ENCODE results near the gene FYN. TPM values are rescaled to one million over a fixed set of nuclear protein-coding genes. Genes with fewer than 3 reads are reported as not detected.

FYN gene
- total RNA-seq, 2 donors from 2014 or later, result 25.7 to 83.1 TPM

GRCh38 chr6:111706841-111707391 lies 166.3 kb downstream of the FYN start:
- no peak for ATAC-seq
- intact Hi-C loops (cut with DNase I), result loop anchor here (5.0 kb wide), 1 partner anchor 450 kb away; no protein-coding TSS in a partner anchor
- TF ChIP-seq POLR2A (IDR thresholded peaks at IDR 0.05), result no peak
- TF ChIP-seq CTCF (IDR thresholded peaks at IDR 0.05), result no peak
- 86 to 90% methylated on average over 2 of the region's 2 CpGs for WGBS, 2 donors
- no peaks in the 10 kb centered on the region for H3K27me3 ChIP-seq
- no peak for DNase-seq
- H3K36me3 ChIP-seq (replicated peaks in 1 of 2; ENCODE audit: insufficient read depth in 1 of 2, low read depth in 2 of 2), result no peaks in the 10 kb centered on the region
- H3K4me1 ChIP-seq, result peaks cover 10% of the 10 kb centered on the region
- no peak overlapping the region for H3K27ac ChIP-seq
- no peaks in the 10 kb centered on the region for H3K9me3 ChIP-seq
- H3K4me3 ChIP-seq, result no peak overlapping the region

GRCh38 chr6:111703723-111704122 lies 169.5 kb downstream of the FYN start:
- Histone ChIP-seq H3K9me3 (no peaks in the 10 kb centered on the region), H3K4me1 (no peaks in the 10 kb centered on the region), H3K36me3 (replicated peaks in 1 of 2; ENCODE audit: insufficient read depth in 1 of 2, low read depth in 2 of 2) (no peaks in the 10 kb centered on the region), H3K4me3 (no peak overlapping the region), H3K27ac (no peak overlapping the region), H3K27me3 (no peaks in the 10 kb centered on the region)
- DNase-seq (no peak), ATAC-seq (no peak)
- intact Hi-C loops (cut with DNase I), result no loop called here
- TF ChIP-seq CTCF (IDR thresholded peaks at IDR 0.05) (no peak), POLR2A (IDR thresholded peaks at IDR 0.05) (no peak)
- WGBS, 2 donors, result 74 to 81% methylated on average over 7 of the region's 7 CpGs

- WGBS, 2 donors, result 85 to 86% methylated on average over 5 of the region's 5 CpGs
- Histone ChIP-seq H3K4me3 (no peak overlapping the region), H3K4me1 (no peaks in the 10 kb centered on the region), H3K36me3 (replicated peaks in 1 of 2; ENCODE audit: insufficient read depth in 1 of 2, low read depth in 2 of 2) (no peaks in the 10 kb centered on the region), H3K27me3 (no peaks in the 10 kb centered on the region), H3K27ac (no peak overlapping the region), H3K9me3 (no peaks in the 10 kb centered on the region)
- ATAC-seq (no peak), DNase-seq (no peak)
- intact Hi-C loops (cut with DNase I), result no loop called here
- TF ChIP-seq CTCF (IDR thresholded peaks at IDR 0.05) (no peak), POLR2A (IDR thresholded peaks at IDR 0.05) (no peak)
These were observed 171.0 kb downstream of the FYN start for GRCh38 chr6:111702268-111702667.

- Histone ChIP-seq H3K27me3 (no peaks in the 10 kb centered on the region), H3K27ac (no peak overlapping the region), H3K4me3 (no peak overlapping the region), H3K9me3 (no peaks in the 10 kb centered on the region), H3K36me3 (replicated peaks in 1 of 2; ENCODE audit: insufficient read depth in 1 of 2, low read depth in 2 of 2) (no peaks in the 10 kb centered on the region), H3K4me1 (peaks cover 5% of the 10 kb centered on the region)
- no peak for DNase-seq
- ATAC-seq, result no peak
- WGBS, 2 donors, result 76 to 87% methylated on average over 3 of the region's 3 CpGs
- intact Hi-C loops (cut with DNase I), result no loop called here
- no peak for TF ChIP-seq CTCF (IDR thresholded peaks at IDR 0.05)
- no peak for TF ChIP-seq POLR2A (IDR thresholded peaks at IDR 0.05)
These were observed 172.1 kb downstream of the FYN start for GRCh38 chr6:111701146-111701545.

GRCh38 chr6:111700135-111700690 lies 173.0 kb downstream of the FYN start:
- 80% methylated on average over 18 of the region's 18 CpGs for WGBS, 2 donors
- Histone ChIP-seq H3K9me3 (no peaks in the 10 kb centered on the region), H3K27me3 (no peaks in the 10 kb centered on the region), H3K4me1 (peaks cover 5% of the 10 kb centered on the region), H3K36me3 (replicated peaks in 1 of 2; ENCODE audit: insufficient read depth in 1 of 2, low read depth in 2 of 2) (no peaks in the 10 kb centered on the region), H3K27ac (no peak overlapping the region), H3K4me3 (no peak overlapping the region)
- intact Hi-C loops (cut with DNase I), result no loop called here
- no peak for TF ChIP-seq CTCF (IDR thresholded peaks at IDR 0.05)
- no peak for TF ChIP-seq POLR2A (IDR thresholded peaks at IDR 0.05)
- ATAC-seq (no peak), DNase-seq (no peak)
